Heart right ventricle (tissue), 16 donors: ENCODE data around the gene PIP4K2A. TPM values are rescaled to one million over a fixed set of nuclear protein-coding genes. Genes with fewer than 3 reads are reported as not detected.

Experiments used
- ATAC-seq, 8 donors: fragments of 200-7000 bp; cut with Tn5 transposase; one replicate each; pipeline ENCODE4 v1.9.1; 2020; ENCODE audit warnings: mild to moderate bottlenecking in 8 of 8, moderate library complexity in 8 of 8, moderate number of reproducible peaks in 1 of 8
- DNase-seq, 2 donors: peaks; one replicate each; pipeline ENCODE4 v3.0.0-alpha.2; 2020
- H3K27ac ChIP-seq, 10 donors: fragments of 200-600 bp; sonication (generic) in 2 of 10; one replicate each; pipeline versions ENCODE4 v1.5.0 to v1.8.0; 2020 to 2022; ENCODE audit warnings: mild to moderate bottlenecking in 3 of 10
- H3K27me3 ChIP-seq, 7 donors: fragments of 200-600 bp; one replicate each; pipeline ENCODE4 v1.8.0; 2021 to 2022; ENCODE audit warnings: mild to moderate bottlenecking in 2 of 7
- H3K36me3 ChIP-seq, 9 donors: fragments of 200-600 bp; sonication (generic) in 1 of 9; one replicate each; pipeline versions ENCODE4 v1.5.0 to v1.8.0; 2020 to 2022; ENCODE audit warnings: mild to moderate bottlenecking in 2 of 9
- H3K4me1 ChIP-seq, 9 donors: fragments of 200-600 bp; sonication (generic) in 1 of 9; one replicate each; pipeline versions ENCODE4 v1.5.0 to v1.8.0; 2020 to 2022; ENCODE audit warnings: mild to moderate bottlenecking in 4 of 9
- H3K4me3 ChIP-seq, 10 donors: fragments of 200-600 bp; sonication (generic) in 2 of 10; one replicate each; pipeline versions ENCODE4 v1.5.0 to v1.8.0; 2020 to 2022; ENCODE audit warnings: mild to moderate bottlenecking in 7 of 10, moderate library complexity in 2 of 10
- H3K9me3 ChIP-seq, 11 donors: fragments of 200-600 bp in 10 of 11; sonication (generic) in 2 of 11; one replicate each; pipeline versions ENCODE4 v1.5.0 to v1.8.0; 2013 to 2022; ENCODE audit warnings: mild to moderate bottlenecking in 2 of 11, control low read depth in 1 of 11, moderate library complexity in 1 of 11
- CTCF ChIP-seq, 9 donors: fragments of 200-600 bp; sonication (generic) in 2 of 9; IDR thresholded peaks; one replicate each; pipeline versions ENCODE4 v1.5.0 to v1.8.0; 2021 to 2022; ENCODE audit warnings: antibody characterized with exemption in 9 of 9, mild to moderate bottlenecking in 5 of 9, moderate library complexity in 1 of 9
- WGBS, 2 donors: extraction: QIAGEN DNeasy Blood & Tissue Kit; methylation state at CpG; one replicate each; pipeline ENCODE4 v1.1.7; 2013; ENCODE audit warnings: inconsistent platforms in 1 of 2; 5-methylcytosine and 5-hydroxymethylcytosine counted together
- intact Hi-C, 10 donors: fragments of 100-400 bp; cut with DNase I; formaldehyde crosslinking; loops; one replicate each; pipeline versions ENCODE4 v1.11.1 to v1.14.2; 2022
- polyA plus RNA-seq, 2 donors: library from polyadenylated mRNA; stranded (reverse); fragments of 200-250 nt; gene quantifications; one replicate each; pipeline ENCODE4 v1.2.3, GENCODE V29; 2013
- total RNA-seq, 10 donors: library from RNA; stranded (reverse); fragmentation: NEBNext Ultra II Directional in 3 of 10; extraction: Animal tissue kit (Norgen Biotek cat#: 25700) in 3 of 10; gene quantifications; one replicate each; pipeline versions ENCODE4 v1.2.1 to v1.2.4, GENCODE V29; 2021 to 2023
- donor health status: Arrhythmogenic right ventricular cardiomyopathy.
- donor health status: ischemic (EF 13 %, LVEDD 7.1; RV severe dilation, severe dysfunction).
- donor health status: healthy with polysubstance abuse.
- donor health status: DM: no; HTN: yes; CAD: no.
- donor health status: DM: no; HTN: no; CAD: no.
- donor health status: ischemic (EF 25% LVEDD 6.9; RV normal size, moderate dysfunction).
- donor health status: ischemic (EF 25% LVEDD 5.7; RV mildly dilated, moderate dysfunction).
- donor health status: healthy.
- donor health status: DM: yes; HTN: yes; CAD: no.
- donor health status: Ischemic cardiomyopathy.
- donor health status: ischemic (EF 35%, LVEDD 5.7; RV mildly dilated, moderate dysfunction).
- donor health status: nonischemic (EF 11% LVEDD 7.7; RV severe dilation, severe dysfunction).
- donor health status: DM: yes; HTN: yes; CAD: no.
- donor health status: PGD.
- donor health status: ischemic (EF 29% LVEDD 5.4; RV normal size, mild dysfunction).
- donor health status: nonischemic (EF 23%, LVEDD 6.1; RV moderate dilation, normal function).

Gene PIP4K2A
- total and polyA plus RNA-seq, 12 donors, result 6.0 to 29.1 (median 13.3) TPM

GRCh38 chr10:22504766-22505165 is 209.6 kb downstream of the PIP4K2A start:
- Histone ChIP-seq H3K4me1 (peaks cover 0 to 12% (median 0%) of the 10 kb centered on the region in 9 donors), H3K9me3 (peaks cover 0 to 13% (median 0%) of the 10 kb centered on the region in 11 donors), H3K4me3 (no peak overlapping the region), H3K27ac (no peak overlapping the region), H3K27me3 (no peaks in the 10 kb centered on the region), H3K36me3 (no peaks in the 10 kb centered on the region)
- no peak for TF ChIP-seq CTCF (IDR thresholded peaks at IDR 0.05)
- WGBS, 2 donors, result 75 to 81% methylated on average over 4 of the region's 4 CpGs
- ATAC-seq (no peak), DNase-seq (no peak)
- intact Hi-C loops, result no loop called here

- DNase-seq (no peak), ATAC-seq (no peak)
- no peak overlapping the region for H3K4me3 ChIP-seq
- H3K27ac ChIP-seq, result no peak overlapping the region
- H3K4me1 ChIP-seq, result peaks cover 0 to 12% (median 0%) of the 10 kb centered on the region in 9 donors
- WGBS, 2 donors, result 77 to 79% methylated on average over 9 of the region's 9 CpGs
- no peak for TF ChIP-seq CTCF (IDR thresholded peaks at IDR 0.05)
- no peaks in the 10 kb centered on the region for H3K27me3 ChIP-seq
- intact Hi-C loops, result no loop called here
- H3K36me3 ChIP-seq, result no peaks in the 10 kb centered on the region
- peaks cover 0 to 3% (median 0%) of the 10 kb centered on the region in 11 donors for H3K9me3 ChIP-seq
Measured at GRCh38 chr10:22503315-22504088, 210.9 kb downstream of the PIP4K2A start.

GRCh38 chr10:22501863-22502262 is 212.5 kb downstream of the PIP4K2A start:
- no peak for ATAC-seq
- no peaks in the 10 kb centered on the region for H3K36me3 ChIP-seq
- WGBS, 2 donors, result 95 to 98% methylated on average over 2 of the region's 2 CpGs
- no peak overlapping the region for H3K4me3 ChIP-seq
- H3K4me1 ChIP-seq, result peaks cover 0 to 12% (median 0%) of the 10 kb centered on the region in 9 donors
- no peak for DNase-seq
- H3K27me3 ChIP-seq, result no peaks in the 10 kb centered on the region
- no peaks in the 10 kb centered on the region for H3K9me3 ChIP-seq
- intact Hi-C loops, result no loop called here
- no peak for TF ChIP-seq CTCF (IDR thresholded peaks at IDR 0.05)
- no peak overlapping the region for H3K27ac ChIP-seq

- no peak overlapping the region for H3K27ac ChIP-seq
- TF ChIP-seq CTCF (IDR thresholded peaks at IDR 0.05), result no peak
- no peaks in the 10 kb centered on the region for H3K36me3 ChIP-seq
- 39 to 43% methylated on average over 3 of the region's 3 CpGs for WGBS, 2 donors
- no peaks in the 10 kb centered on the region for H3K9me3 ChIP-seq
- H3K4me1 ChIP-seq, result peaks cover 0 to 12% (median 0%) of the 10 kb centered on the region in 9 donors
- intact Hi-C loops, result no loop called here
- no peak for DNase-seq
- ATAC-seq, result no peak
- H3K4me3 ChIP-seq, result no peak overlapping the region
- H3K27me3 ChIP-seq, result no peaks in the 10 kb centered on the region
Measured at GRCh38 chr10:22501413-22501812, 213.0 kb downstream of the PIP4K2A start.
